IPS-NIHi7 (cell line): ENCODE measurements around the gene CEP89.
"Not testable (repeated sequence)": the region's sequence is repeated elsewhere in the genome, so short reads cannot be mapped to it uniquely, and the experiment has no call there.

ENCODE experiments used
- DNase-seq: peaks from one replicate; pipeline ENCODE4 v3.0.0; 2012; ENCODE audit warnings: mixed read lengths; ENCODE audit errors: extremely low spot score

CEP89 gene

DNA sequence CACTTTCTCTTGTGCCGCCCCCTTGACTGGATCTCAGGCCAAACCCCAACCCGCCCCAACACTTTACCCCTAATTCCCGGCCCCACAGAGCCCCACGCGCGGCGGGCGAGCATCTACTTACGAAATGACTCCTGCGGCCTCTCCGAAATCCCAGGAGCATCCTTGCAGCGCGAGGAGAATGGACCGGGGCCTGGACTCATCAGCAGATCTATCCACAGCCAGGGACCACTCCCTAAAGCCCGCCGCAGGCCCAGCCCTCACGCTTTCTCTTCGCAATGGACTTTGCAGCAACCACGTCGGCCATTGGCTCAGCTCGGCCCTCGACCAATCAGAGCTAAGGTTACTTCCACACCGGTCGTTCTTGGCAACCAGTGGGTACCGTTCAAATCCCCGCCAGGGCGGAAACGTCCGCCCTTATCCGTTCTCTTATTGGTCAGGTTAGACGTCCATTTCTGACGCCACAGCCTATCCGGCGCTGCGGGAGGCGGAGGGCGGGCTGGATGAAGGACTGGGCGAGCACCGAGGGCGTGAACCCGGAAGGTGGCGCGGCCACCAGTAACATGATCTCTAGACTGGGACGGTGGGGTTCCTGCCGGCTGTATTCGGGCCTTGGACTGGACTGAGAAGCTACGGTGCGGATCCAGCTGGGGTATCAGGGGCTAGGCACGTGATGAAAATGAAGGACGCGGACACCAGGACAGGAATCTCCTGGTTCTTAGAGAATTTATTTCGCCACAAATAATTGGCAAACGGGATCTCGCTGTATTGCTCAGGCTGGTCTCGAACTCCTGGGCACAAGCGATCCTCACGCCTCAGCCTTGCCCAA, at the start of gene CEP89, which contains the start of gene FAAP24:
Gene CEP89 (minus strand): TSS at position 244 of the 826 bp plus-strand sequence. CDS start 84 bp downstream, at position 160.
Gene FAAP24 (plus strand): TSS at position 528 of the 826 bp plus-strand sequence. CDS start 955 bp downstream, outside the sequence.
- DNase-seq, result peak; percentile 100

DNA sequence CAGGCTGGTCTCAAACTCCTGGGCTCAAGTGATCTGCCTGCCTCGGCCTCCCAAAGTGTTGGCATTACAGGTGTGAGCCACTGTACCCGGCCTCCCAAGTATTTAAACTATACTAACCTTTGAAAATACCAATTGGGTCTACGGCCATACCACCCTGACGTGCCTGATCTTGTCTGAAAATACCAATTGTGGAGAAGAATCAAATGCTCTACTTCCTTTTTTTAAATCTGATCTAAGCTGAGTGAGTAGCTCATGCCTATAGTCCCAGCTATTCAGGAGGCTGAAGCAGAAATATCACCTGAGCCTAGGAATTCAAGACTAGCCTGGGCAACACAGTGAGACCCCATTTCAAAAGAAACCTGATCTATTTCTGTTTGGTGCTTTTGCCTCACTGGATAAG, 39.1 kb upstream of the CEP89 start:
- DNase-seq, result not testable (repeated sequence)

DNA sequence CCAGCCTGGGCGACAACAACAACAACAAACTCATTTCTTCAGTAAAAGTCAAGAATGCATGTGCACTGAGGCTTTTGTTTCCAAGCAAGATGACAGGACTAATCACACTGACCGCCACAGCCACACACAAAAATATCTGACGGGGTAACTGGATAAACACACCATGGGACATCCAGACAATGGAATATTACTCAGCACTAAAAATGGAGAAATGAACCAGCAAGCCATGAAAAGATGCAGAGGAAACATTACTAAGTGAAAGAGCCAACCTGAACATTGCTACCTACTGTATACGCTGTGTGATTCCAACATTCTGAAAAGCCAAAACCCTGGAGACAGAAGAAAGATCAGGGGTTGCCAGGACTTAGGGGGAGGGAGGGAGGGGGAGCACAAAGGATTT, 37.0 kb upstream of the CEP89 start:
- DNase-seq, result no peak

DNA sequence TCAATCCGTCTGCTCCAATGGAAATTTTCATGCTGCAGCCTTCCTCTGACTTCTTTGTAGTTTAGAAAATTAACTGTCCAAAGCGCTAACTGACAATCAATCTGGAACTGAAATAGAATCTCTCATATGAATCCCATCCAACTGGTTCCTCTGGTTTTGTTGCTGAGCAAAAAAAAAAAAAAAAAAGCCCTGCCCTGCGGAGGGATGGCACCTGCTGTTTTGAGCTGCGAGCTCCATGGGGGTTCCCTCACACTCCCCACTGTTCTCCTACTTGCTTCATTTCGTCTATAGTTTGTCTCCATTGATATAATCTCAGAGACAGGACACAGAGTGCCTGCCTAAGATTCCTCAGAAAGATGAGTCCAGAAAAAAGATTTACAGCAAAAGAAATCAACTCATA, 33.7 kb upstream of the CEP89 start:
- DNase-seq, result no peak

DNA sequence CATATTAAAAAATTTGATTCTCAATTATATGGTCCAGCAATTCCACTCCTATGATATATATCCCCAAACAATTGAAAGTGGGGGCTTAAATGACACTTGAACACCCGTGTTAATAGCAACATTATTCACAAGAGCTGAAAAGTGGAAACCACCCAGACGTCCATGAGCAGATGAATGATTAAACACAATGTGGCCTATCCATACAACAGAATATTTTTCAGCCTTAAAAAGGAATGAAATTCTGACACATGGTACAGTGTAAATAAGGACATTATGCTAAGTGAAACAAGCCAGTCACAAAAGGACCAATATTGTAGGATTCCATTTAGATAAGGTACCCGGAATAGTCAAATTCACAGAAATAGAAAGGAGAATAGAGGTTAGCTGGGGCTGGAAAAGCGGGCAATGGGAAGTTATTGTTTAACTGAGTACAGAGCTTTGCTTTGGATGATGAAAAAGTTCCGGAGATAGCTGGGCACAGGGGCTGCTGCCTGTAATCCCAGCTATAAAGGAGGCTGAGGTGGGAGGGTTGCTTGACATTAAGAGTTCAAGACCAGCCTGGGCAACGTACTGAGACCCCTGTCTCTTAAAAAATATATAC, 31.8 kb upstream of the CEP89 start:
- DNase-seq, result not testable (repeated sequence)

DNA sequence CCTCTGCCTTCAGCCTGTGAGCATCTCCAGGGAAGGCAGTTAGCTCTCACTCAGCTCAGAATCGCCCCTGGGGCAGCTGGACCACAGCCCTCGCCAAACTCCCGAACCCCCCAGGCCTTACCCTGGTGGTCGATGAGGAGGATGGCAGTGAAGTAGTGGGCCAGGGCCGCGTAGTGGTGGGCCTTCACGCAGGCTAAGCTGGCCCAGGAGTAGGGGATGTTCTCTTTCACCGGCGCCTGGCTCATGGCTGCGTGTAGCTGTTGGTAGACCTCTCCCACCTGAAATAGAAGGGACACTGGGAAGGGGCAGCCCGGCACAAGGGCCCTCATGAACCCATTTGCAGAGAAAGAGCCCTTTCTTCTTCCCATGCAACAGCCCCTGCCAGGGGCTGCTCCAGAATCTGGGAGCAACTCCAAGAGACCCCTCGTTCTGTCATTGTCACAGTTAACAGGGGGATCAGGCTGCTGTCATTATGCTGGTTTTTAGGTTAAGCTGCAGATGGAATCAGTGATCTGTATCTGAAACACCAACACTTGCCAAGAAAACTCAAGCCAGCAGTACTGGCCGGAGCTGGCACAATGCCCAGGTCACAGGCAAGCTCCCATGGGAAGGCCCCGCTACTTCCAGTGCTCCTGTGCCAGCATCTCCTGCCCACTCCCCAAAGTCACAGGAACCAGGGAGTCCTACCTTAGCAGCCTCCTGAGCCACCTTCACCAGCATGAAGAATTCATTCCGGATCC, 30.5 kb upstream of the CEP89 start:
- DNase-seq, result not testable (repeated sequence)

DNA sequence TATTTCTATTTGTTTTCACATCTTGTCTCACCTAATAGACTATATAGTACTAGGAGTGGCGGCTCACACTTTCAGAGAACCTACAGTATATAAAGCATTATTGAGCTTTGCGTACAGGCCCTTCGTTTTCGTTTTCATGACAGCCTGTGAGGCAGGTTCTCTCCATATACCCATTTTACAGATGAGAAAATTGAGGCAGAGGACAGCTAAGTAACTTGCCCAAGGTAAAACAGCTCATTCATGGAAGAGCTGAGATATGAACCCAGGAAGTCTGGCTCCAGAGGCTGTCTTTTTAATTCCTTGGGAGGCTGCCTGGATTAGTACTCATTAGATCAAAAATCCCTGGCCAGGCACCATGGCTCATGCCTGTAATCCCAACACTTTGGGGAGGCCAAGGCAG, 29.2 kb upstream of the CEP89 start:
- no peak for DNase-seq

DNA sequence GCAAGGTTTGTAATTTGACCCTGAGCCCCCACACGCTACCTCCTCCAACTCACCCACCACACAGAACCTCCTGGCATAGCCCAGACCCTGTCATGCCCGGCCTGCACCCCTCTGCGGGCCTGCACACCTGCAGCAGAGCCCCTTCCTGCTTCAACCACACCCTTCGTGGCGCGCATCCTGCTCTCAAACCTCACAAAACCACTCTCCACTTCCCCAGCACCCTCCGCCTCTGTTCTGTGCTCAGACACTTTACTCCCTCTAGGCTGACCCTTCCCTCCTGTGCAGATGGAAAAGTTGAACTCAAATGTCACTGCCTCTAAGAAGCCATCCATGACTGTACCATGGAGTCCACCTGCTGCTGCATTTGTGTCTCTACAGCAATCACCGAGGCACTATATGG, 28.8 kb upstream of the CEP89 start:
- DNase-seq, result no peak

DNA sequence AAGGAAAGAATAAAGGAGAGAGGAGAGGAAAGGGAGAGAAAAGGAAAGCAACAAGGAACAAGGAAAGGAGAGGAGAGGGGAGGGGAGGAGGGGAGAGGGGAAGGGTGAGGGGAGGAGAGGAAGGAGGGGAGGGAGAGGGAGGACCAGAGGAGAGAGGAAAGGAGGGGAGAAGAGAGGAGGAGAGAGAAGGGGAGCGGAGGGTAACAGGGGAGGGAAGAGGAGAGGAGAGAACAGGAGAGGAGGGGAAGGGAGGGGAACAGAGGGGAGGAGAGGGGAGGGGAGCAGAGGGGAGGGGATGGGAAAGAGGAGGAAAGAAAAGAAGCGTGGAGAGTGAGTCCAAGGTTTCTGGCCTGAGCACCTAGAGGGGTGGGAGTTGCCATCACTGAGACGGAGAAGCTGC, 27.0 kb upstream of the CEP89 start:
- DNase-seq, result no peak

DNA sequence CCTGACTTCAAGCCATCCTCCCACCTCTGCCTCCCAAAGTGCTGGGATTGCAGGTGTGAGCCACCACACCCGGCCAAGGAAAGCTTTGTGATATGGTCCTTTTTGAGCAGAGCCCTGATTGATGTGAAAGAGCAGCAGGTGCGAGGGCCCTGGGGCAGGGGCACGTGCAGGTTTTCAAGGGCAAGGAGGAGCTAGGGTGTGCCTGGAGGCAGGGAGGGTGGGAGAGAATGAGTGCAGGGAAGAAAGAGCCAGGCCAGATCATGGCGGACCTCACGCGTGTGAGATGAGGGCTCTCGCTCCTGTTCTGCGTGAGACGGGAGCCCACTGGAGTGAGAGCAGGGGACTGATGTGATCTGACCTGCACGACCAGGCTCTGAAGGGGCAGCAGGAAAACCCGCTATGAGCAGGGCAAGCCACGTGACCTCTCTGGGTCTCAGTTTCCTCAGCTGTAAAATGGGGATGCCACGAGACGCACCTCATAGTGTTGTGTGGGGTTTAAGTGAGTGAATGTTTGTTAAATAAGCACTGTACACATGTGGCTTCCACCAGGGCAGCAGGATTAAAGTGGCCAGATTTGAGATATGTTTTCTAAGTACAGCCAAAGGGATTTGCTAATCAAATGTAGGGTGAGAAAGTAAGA, 26.1 kb upstream of the CEP89 start:
- DNase-seq, result no peak

DNA sequence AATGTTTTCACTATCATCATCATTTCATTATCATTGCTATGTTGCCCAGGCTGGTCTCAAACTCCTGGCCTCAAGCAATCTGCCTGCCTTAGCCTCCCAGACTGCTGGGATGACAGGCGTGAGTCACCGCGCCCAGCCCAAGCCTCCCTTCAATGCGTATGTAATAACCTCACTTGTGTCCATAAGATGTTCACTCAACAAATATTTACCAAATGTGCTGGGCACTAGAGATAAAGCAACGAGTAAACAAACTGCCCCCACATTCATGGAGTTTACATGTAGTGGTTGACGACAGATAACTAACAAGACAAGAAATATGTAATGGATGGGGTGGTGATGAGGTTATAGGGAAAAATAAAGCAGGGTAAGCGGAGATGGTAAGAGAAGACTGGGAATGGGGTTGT, 25.3 kb upstream of the CEP89 start:
- not testable (repeated sequence) for DNase-seq

DNA sequence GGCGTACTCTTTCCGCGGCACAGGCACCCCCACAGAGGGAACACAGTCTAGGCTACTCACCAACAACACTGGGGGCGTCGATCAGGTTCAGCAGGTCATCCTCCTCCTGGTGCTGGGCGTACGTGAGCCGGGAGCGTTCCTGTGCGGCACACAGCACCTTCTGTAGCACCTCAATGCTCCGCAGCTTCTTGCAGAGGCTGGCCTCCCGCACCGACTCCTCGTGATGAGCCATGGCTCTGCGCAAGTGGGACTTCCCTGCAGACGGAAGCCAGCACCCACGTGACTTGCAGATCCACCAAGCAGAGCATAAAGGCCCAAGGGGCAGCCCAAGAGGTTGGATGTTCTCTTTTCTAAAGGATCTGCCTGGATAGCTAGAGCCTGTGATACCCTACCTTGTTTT, 24.2 kb upstream of the CEP89 start:
- DNase-seq, result not testable (repeated sequence)

DNA sequence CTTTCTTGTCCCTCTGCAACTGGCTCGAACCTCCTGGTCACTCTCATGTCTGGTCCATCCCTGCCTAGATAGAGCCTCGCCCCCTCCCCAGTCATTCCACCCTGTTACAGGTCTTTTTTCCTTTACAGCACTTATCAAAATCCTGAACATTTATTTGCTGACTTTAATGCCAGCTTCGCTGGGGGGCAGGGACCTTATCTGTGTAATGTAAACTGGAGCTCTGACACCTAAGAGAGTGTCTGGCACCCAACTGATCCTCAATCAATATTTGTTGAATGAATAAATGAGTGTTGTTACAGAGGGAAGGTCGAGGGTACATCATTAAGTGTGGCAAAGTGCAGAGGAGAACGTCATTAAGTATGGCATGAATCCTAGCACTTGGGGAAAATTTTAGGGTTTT, 17.0 kb upstream of the CEP89 start:
- DNase-seq, result no peak

DNA sequence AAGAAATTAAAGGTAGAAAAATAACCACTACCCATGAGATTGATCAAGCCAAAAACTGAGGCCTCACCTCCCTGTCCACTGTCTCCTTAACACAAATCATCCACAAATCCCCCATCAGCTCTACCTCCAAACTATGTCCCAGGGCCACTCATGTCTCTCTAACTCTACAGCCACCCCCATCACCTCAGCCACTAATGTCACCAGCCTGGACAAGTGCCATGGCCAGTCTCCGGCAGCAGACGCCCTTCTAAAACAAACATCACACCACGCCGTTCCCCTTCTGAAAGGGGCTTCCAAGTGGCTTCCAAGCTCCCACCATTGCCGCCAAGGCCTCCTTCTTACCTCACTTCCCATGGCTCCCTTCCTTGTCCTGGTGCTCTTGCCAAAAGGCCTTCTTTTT, 16.5 kb upstream of the CEP89 start:
- not testable (repeated sequence) for DNase-seq

DNA sequence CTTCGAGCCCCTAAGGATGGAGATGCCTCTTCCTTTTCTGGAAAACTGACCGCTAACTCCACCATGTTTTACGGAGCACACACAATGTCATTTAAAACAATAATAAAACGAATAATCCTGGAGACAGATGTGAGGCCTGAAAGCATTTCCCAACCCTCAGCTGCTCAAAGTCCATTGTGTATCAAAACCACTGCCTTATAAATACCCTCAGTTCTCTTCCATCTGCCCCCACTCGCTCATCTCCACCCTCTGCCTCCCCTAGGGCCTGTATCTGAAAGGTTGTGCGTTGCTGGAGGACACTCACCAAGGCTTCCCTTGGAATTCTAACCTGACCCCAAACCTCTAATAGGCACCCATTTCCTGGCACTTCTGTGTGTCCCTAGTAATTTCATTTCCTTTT, 10.7 kb upstream of the CEP89 start:
- DNase-seq, result not testable (repeated sequence)

DNA sequence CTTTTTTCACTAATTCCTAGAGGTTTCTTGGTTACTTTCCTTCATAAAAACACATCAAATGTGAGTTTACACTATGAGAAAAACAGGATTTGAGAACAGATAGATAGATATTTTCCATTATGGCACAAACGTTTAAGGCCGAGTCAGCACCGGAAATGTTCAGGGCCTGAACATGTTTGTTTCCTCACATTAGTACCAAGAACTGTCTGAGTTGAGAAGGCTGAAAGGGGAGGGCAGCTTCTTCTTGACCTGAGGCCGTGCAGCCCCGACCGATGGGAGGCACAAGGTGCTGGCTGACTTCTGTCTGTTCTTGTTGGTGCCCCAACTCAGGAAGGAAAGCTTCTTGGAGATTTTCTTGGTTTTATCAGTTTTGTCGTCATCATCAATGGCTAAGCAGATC, 8.0 kb upstream of the CEP89 start:
- not testable (repeated sequence) for DNase-seq

DNA sequence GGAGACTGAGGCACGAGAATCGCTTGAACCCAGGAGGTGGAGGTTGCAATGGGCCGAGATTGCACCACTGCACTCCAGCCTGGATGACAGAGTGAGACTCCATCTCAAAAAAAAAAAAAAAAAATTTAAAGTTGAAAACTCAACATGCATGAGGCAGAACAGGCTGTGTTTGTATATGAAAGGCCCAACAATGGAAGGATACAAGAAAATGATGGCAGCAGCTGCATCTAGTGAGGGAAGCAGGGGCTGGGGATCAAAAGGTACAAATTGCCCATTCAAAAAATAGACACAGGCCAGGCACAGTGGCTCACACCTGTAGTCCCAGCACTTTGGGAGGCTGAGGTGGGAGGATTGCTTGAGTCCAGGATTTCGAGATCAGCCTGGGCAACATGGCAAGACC, 6.1 kb upstream of the CEP89 start:
- not testable (repeated sequence) for DNase-seq

DNA sequence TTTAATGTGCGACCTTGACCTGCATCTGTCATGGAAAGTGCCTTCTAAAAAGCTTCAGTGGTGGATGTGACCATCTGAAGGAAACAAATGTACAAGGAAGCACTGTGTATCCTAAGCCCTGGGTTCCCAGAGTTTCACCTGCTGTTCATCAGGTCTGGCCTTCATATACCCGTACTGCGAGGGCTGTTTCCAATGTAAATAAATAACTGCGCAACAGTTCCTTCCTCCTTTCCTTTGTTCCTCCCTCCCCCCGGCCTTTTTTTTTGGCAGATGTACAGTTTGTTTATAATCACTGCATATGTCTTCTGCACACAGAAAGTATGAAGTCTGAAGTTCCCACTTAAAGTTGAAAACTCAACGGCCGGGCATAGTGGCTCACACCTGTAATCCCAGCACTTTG, 5.5 kb upstream of the CEP89 start:
- DNase-seq, result no peak

DNA sequence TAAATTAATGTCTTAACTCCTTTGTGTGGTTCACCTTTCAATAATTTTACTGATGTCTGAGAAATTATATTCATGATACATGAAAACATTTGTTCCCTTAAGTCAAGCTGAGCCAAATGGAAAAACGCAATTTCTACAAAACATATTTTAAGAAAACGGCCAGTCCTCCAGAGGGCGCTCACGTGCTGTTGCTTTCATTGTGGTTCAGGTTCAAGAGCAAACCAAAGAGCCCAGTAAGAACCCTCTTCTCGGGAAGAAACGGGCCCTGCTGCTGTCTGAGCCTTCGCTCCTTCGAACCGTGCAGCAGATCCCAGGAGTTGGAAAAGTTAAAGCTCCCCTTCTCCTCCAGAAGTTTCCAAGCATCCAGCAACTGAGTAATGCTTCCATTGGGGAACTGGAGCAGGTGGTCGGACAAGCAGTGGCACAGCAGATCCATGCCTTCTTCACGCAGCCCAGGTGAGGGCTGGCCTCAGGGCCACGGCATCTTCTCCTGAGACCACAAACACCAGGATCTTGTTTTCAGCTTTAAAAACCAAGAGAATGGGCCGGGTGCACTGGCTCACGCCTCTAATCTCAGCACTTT, 4.6 kb upstream of the CEP89 start:
- DNase-seq, result peak; percentile 82

DNA sequence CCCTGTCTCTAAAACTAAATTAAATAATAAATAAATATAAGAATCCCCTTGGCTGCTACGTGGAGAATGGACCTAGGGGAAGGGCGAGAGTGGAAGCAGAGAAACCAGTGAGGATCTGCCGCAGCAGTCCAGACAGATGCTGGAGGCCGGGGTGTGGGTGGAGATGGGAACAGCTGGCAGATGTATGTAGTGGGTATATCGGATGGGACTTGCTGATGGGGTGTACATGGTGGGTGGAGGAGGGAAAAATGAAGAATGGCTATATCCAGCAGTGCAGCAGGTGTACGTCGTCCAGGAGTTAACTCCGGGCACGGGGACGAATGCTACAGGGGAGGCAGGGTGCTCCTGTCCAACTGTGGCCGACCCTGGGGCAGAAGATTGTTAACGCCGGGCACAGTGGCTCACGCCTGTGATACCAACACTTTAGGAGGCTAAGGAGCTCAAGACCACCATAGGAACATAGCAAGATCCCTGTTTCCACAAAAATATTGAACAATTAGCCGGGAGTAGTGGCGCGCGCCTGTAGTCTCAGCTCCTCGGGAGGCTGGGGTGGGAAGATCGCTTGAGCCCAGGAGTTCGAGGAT, 654 bp downstream of the CEP89 start:
- no peak for DNase-seq

DNA sequence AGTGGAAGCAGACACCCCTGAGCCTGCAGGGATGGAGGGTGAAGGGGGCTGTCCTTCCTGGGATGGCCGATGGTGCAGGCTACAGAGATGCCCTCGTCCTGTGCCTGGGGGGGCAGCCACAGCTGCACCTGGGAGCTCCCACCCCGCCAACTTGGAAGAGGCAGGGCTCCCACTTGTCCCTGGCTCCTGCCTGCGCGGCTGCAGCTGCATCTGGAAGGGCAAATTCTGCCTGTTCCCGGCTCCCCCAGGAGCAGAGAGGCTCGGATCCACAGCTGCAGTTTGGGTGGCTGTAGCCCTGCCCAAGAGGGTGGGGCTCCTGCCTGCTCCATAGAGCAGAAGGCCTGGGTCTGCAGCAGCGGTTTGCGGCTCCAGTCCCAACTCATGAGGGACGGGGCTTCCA, 2.2 kb downstream of the CEP89 start:
- no peak for DNase-seq
